HG03095 (cell line): ENCODE data around the gene MYEOV.
A peak's percentile ranks its signal among the peaks of the same experiment; 100 is the strongest.

Experiments used
- ATAC-seq: cut with Tn5 transposase; IDR thresholded peaks from one replicate; pipeline ENCODE4 v1.9.1; 2021; ENCODE audit warnings: moderate library complexity; ENCODE audit not compliant: unreplicated experiment

Gene MYEOV

DNA sequence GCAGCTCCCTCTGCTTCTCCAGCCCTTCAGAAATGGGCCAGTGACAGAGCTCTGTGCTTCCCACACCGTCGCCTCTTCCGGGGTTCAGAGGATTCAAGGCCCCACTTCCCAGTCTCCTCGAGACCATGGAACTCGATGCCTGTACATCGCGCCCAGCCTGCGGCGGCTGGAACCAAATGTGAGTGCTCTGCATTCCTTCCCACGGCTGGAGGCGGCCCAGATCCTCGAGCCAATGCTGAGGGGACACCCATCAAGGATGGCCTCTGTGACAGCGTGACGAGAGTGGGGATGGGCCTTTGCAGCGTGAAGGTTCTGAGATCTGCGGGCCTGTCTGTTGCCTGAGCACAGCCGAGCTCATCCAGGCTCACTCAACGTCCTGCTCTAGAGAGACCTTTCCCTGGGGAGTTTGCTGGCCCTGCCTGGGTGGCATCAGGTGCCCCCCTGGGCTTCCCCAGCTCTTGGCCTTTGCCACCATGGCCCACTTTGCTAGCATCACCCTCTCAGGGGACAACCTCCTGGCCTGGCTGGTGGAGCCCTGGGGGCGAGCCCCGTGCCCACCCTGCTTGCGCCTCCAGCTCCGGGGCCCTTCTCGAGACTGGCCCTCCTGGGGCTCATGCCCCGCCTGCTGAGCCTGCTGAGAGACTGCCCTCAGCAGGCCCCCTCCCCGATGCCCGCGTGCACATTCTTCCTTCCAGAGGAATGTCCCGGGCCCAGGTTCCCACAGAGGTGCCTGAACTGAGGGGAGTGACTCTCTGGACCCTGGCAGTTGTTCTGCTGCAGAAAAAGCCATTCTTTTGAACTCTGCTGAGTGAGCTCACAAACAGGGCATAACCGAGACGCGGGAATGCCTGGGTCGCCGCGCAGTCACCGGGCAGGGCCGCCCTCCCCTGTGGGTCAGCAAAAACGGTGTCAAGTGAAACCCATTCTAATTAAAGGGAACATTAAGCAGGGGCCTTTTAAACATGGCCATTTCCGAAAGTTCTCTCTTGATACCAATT lies 7.3 kb upstream of the MYEOV start:
- no peak for ATAC-seq

DNA sequence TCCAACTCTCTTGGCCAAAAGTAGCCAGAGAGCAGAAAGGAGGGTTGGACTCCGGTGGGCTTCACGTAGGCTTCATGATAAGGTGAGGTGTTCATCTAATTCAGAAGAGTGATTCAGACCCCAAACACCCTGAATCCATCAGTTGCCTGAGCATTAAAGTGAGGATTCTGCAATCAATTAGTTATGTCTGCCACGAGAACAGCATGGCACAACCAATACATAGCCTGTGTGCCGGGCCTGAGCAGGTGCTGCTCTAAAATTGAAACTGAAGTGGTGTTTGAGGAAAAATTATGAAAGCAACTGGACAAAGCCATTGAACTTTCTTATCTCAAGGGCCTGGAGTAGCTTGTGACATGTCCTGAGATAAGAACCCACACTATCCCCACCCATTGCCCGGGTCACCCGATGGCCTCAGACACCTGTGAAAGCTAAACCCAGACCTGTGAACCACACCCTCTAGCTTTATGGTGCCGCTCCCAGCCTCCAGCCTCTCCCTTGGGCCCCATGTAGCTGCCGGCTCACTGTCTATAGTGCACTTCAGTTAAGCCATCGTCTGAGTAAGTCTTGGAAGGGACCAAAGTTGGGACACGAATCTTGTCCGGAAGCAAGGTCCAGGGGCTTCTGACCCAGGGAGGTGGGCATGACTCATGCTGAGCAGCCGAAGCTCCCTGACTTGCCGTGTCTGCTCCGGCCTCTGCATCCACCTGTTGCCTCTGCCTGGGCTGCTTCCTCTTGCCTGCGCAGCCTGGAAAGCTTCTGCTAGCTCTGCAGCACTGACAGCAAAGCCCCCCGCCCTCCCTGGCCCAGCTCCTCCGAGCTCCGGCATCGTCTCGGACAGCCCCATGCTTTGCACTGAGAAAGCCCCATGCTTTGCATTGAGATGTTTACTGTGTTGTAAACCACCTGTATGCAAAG lies 5.7 kb upstream of the MYEOV start:
- no peak for ATAC-seq

DNA sequence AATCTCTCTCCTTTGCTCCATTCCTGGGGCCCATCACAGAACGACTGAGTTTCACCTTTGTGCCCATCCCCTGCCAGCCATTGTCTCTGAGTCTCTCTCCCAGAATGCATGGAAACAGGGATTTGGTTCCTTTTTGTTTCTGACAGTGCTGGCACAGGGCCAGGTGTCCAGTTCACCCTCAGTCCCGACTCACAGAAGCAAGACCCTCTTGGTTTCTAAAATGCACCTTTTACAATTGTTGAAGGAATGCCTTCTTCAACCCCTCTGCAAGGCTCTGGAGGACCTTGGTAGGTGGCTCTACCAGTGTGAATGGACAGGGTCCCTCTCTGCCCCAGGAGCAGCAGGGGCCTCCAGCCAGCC lies 5.1 kb upstream of the MYEOV start:
- no peak for ATAC-seq

DNA sequence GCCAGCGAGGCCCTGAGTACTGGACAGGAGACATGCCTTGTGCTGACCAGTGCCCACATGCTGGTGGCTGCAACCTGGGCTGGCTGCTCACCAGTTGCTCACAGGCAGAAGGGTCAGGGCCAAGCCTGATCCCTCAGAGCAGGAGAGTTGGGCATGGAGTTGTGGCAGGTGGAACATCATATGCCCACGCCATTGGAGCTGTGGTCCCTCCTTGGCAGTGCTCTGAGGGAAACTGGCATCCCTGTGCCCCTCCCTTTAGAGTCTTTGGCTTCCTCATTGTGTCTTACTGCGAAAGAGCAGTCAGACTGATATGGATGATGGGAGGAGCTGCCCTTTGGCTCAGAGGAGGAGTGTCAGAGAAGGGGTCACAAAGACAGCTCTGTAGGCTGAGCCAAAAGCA lies 3.1 kb upstream of the MYEOV start:
- ATAC-seq = no peak

DNA sequence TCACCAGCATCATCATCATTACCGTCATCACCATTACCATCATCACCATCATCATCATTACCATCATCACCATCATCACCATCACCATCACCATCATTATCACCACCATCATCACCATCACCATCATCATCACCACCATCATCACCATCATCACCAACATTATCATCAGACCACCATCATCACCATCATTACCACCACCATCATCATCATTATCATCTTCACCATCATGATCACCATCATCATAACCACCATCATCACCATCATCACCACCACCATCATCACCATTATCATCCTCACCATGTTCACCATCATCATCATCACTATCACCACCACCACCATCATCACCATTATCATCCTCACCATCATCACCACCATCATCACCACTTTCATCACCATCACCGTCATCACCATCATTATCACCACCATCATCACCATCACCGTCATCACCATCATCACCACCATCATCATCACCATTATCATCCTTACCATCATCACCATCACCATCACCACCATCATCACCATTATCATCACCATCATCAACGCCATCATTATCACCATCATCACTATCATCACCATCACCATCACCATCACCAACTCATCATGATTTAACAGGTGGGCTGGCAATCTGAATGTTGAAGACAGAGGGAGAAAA lies 2.4 kb upstream of the MYEOV start:
- ATAC-seq = no peak

DNA sequence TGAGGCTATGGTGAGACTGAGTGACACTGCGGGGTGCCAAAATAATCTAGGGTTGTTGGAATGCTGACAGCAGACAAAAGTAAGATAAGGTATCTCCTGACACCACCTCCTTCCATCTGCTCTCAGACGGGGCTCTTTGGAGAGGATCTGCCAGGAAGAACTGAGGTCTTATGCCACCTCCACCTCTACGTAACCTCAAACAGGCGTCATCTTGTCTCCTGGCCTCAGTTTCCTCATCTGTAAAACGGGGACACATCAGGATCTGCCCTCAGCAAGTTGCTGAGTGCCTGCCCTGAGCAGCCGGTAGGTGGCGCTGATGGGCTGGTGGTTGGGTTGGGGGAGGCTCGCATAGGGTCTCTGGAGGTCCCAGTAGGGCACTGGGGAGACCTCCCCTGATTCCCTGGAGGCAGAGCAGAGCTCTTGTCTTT lies 1.7 kb upstream of the MYEOV start:
- ATAC-seq = no peak

DNA sequence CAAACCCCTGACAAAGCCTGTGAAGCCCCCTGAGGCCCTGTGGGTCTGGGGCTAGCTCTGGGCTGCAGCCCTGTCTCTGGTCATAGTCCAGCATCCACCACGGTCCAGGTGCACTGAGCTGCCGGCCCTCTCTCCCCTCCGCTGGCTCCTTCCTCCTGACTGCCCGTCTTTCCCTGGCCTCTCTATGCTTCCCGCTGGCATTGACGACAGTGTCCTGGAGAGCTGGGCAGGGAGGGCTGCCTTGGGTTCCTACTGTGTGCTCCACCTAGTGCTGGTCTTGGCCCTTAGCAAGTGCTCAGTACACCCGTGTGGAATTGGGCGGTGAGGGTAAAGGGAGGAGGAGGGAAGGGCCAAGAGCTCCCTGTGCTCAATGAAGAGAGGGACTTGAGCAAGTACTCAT lies 868 bp upstream of the MYEOV start:
- ATAC-seq = no peak

DNA sequence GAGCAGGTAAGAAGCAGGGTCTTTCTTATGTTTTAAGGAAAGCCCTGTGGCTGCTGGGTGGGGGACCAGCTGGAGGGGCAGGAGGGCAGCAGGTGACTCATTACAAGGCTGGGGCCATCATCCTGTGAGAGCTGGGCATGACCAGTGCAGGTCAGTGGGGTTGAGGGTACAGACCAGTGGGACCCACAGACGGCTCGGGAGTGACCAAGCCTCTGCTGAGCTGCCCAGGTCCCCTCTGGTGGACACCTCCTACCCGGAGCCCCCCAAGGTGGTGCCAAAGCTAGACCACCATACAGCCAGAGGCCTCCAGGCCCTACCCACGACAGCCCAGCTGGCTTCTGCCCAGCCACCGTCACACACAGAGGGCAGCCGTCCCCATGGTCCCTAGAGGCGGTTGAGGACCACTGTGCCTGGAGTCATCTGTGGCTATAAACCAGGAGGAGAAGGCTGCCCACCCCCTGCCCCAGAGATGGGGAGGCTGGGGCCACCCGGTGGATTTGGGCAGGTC lies 670 bp downstream of the MYEOV start:
- ATAC-seq = no peak

DNA sequence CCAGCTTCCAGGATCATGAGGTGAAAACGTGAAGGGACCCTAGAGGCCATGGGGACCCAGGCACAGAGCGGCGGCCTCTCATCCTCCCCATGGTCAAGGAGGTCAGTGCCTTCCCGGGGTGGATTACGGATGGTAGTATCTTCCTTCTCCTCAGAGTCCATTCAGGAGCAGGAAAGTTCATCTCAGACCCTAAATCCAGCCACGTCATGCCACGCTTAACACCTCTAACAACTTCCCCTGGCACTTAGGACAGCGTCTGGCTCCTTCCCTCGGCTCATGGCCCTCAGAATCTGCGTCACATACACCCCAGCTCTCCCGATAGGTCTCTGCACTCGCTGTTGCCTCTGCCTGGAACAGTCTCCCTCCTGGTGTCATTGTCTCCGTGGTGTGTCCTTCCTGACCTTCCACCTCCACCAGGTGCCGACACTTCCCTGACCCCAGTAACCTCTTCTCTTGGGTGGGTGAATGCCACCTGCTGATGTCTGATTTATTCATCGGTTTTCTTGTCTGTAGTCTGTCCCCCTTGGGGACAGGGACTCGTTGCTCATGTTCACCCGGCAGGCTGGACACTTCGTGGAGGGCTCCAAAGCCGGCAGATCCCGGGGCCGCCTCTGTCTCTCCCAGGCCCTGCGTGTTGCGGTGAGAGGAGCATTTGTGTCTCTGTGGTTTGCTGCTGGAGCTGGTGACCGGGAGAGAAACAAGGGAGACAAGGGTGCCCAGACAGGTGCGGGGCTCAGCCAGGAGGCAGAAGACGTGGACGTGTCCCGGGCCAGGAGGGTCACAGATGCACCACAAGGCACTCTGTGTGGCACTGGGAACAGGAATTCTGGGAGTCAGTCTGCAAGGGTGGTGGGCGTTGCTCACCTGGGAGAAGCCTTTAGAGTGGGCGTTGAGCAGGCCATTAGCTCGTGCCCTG lies 1.4 kb downstream of the MYEOV start:
- no peak for ATAC-seq

DNA sequence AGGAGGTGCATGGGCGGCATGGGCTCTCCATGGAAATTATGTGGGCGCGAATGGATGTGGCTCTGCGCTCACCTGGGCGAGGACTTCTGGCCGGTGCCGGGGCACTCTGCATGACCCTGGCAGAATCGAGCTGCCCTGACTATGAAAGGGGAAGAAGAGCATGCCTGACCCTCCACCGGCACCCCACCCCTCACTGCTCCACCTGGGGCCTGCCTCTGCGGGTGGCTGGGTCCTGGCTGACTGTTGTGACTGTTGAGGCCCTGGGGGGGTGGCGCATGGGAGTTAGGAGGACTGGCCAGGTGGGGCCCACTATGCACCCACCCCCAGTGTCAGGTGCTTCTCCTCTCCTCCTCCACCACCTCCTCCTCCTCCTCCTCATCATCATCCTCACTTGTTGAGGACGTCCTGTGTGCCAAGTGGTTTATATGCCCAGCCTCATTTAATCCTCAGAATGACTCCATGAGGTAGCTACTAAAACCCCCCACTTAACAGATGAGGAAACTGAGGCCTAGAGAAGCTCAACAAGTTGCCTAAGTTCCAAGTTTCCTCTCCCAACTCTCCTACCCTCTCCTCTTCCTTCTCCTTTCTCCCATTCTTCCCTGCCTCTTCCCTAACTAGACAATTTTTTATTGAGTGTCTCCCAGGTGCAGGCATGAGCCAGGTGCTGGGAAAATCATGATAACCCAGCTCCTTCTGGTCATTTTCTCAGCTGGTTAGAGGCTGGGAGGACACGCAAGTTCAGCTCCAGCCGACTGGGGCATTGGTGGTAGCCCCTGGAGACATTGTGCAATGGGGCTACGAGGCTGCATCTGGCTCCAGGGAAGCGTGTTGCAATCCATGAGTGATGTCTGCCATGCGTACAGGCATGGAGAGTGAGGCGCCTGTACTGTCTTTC lies 2.3 kb downstream of the MYEOV start:
- ATAC-seq = no peak

DNA sequence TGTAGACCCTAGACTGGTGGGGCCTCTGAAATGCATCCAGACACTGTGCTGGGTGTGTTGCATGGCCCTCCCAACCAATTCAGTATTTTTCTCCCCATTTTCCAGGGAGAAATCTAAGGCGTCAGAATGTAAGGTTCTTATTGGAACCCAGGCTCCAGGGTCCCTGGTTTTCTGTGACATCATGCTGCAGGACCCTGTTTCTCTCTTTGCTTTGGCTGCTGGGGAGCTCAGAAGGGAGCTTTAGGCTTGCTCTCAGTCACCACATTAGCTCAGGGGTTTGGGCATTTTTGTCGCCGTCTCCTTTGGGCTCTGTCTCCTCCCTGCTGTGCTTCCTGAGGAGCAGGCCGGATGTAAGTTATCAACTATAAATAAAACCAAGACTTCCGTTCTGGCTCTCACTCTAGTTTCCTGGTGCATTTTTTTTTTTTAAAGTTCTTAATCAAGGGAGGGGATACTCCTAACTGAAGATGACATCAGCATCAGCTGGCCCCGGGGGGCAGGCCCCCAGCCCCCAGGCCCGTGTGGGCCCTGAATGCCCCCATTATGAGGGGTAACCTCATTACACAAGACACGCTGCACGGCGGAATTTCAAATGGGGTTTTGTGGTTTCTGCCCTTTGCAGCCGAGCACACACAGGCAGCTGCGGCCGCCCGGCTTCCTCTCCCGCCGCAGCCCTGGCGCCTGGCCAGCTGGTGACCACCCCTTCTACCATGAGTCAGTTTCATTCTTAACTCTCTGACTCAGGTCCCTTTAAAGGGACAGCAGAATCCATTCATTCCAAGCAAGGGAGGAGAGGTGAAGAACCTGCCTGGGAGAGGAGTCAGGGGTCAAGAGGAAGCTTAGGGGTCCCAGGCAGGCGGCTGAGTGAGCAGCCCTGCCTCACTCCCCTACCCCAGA lies 3.2 kb downstream of the MYEOV start:
- ATAC-seq = peak; percentile 52

DNA sequence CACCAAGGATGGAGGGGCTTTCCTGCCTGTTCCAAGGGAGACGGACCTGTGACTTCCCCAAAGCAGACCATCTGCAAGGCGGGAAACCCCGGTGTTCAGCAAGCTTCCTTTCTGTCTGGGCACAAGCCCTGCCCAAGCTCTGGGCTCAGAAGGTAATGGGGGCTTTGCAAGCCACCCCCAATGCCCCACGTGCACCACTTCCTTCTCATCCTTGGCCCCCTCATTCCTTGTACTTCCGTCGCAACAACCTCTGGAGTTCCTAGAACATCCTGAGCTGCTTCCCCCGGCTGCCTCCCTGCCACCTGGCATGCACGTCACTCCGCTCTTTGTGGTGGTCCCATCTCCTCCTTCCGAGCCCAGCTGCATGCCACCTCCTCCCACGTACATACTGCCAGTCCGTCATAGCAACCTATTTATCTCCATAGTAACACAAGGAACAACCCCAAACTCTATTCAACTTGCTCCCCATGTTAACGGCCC lies 3.9 kb downstream of the MYEOV start:
- ATAC-seq = no peak

DNA sequence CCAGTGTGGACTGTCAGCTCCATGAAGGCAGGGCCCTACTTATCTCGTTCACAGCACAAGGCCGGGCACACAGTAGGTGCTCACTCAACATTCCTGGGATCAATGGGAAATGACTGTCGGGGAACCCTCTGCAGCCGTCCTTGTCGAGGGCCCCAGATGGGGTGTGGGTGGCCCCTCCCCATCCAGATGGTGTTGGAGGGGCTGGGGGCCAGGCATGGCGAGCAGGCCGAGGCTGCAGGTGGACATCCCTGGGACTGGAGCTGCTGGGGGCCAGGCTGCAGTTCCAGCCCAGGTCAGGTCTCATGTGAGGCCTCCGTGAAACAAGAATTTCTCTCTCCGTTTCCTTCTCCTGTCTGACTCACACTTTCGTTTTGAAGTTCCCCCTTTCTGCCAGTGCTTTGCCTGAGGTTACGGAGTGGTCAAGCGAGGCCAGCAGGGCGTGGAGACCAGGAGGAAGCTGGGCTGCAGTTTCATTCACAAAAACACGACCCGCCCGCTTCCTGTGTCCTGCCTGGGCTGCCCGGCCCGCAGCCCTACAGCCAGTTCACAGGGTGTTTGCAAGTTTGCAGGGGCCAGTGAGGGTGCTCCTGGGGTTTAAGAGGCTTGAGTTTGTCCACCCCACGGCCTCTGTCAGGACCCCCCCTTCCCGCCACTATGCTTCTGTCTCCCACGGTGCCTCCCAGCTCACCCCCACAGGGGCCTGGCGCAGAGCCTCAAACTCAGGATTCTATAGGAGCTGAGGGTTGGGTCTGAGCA lies 4.5 kb downstream of the MYEOV start:
- ATAC-seq = peak; percentile 42

DNA sequence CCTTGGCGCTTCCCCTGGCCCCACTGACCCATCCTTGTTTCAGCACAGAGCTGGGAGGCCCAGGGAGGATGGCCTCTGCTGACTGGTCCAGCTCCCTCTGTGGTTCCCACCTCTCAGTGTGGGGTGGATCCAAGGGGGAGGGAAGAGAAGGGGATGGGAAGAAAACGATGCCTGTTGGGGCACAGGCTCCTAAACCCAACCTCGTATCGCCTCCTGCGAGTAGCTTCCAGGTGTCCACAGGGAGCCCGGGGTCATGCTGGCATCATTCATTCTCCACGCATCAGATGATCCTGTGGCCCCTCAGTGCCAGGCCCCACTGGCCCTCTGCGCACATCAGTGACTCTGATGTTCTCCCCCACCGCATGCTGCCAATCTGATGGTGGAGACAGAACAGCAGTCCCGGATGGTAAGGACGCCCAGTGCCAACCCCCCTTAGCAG lies 5.1 kb downstream of the MYEOV start:
- ATAC-seq = no peak

DNA sequence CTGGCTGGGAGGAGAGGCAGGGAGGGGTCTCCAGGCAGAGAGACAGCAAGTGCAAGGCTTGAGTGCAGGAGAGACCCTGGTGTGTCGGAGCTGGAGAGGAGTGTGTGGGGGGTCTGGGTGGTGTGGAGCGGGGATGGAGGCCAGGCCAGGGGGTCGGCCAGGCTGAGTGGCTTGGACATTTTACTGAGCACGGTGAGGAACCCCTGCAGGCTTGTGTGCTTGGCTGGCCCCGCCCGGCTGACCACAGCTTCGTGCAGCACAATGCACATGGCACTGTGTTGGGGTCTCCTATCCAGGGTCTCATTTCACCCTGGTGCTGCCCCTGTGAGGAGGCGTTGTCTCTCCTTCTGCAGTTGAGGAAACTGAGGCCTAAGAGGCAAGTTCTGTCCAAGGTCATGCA lies 5.6 kb downstream of the MYEOV start:
- no peak for ATAC-seq

DNA sequence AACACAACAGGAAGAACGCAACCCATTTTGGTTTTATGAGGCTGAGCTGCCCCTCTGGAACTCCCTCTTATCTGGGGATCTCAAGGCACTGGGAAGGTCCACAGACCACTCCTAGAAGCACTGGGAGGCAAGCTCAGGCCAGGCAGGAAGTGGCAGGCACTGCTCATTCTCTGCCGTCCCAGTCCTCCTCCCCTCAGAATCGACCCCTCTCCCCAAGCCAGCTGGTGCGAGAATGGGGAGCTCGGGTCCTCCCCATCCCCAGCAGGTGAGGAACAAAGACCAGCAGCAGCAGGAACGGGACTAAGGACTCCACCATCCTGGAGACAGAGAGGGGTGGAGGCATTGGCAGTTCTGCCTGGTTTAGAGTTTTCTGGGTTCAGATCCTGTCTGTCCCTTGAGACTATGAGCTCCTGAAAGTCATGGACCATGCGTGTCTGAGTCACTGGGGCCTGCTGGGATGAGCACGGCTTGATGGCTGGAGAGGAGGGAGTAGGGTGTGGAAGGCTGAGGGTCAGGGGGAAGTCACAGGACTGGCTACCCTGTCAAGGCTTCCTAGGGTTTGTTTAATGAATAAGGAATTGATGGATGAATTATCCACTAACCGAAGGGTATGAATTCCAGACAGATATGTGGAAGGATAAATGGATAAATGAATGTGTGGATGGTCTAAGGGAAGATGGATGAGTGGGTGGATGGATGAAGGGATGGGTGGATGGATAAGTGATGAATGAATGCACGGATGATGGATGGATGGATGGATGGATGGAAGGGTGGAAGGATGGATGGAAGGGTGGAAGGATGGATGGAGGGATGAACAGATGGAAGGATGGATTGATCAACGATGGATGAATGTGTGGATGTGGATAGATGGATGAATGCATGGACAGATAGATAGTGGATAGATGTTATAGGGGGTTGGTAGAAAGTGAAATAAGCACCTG lies 6.4 kb downstream of the MYEOV start:
- ATAC-seq = no peak
